HG03025 (cell line): Measurements from ENCODE around the gene PON1.
A peak's percentile ranks its signal among the peaks of the same experiment; 100 is the strongest.

ENCODE experiments used
- ATAC-seq: cut with Tn5 transposase; IDR thresholded peaks from one replicate; pipeline ENCODE4 v1.9.1; 2021; ENCODE audit warnings: mild to moderate bottlenecking, moderate library complexity; ENCODE audit not compliant: unreplicated experiment, low FRiP score

Gene PON1

GRCh38 chr7:95318501-95319100 is 5.7 kb downstream of the PON1 start:
- no peak for ATAC-seq

GRCh38 chr7:95317966-95318365 is 6.4 kb downstream of the PON1 start:
- ATAC-seq = no peak

GRCh38 chr7:95317546-95317945 is 6.8 kb downstream of the PON1 start:
- no peak for ATAC-seq

- peak; percentile 68 for ATAC-seq
Measured at GRCh38 chr7:95316588-95316987, 7.7 kb downstream of the PON1 start.

GRCh38 chr7:95312561-95312960 is 11.8 kb downstream of the PON1 start:
- no peak for ATAC-seq

- ATAC-seq = no peak
Measured at GRCh38 chr7:95311389-95311788, 12.9 kb downstream of the PON1 start.

GRCh38 chr7:95309951-95310350 is 14.4 kb downstream of the PON1 start:
- ATAC-seq = no peak

- ATAC-seq = no peak
Measured at GRCh38 chr7:95304990-95305389, 19.3 kb downstream of the PON1 start.

GRCh38 chr7:95303013-95303905 is 21.1 kb downstream of the PON1 start:
- no peak for ATAC-seq

GRCh38 chr7:95298091-95298490 is 26.2 kb downstream of the PON1 start:
- ATAC-seq = no peak

- no peak for ATAC-seq
Measured at GRCh38 chr7:95297041-95297440, 27.3 kb downstream of the PON1 start.

- ATAC-seq = no peak
Measured at GRCh38 chr7:95296456-95296855, 27.9 kb downstream of the PON1 start.

- no peak for ATAC-seq
Measured at GRCh38 chr7:95295397-95295796, 28.9 kb downstream of the PON1 start.

GRCh38 chr7:95290166-95290830 is 34.0 kb downstream of the PON1 start:
- no peak for ATAC-seq

GRCh38 chr7:95286096-95286495 is 38.2 kb downstream of the PON1 start:
- ATAC-seq = no peak

GRCh38 chr7:95279417-95279816 is 44.9 kb downstream of the PON1 start:
- ATAC-seq = no peak

- no peak for ATAC-seq
Measured at GRCh38 chr7:95276114-95276513, 48.2 kb downstream of the PON1 start.

- no peak for ATAC-seq
Measured at GRCh38 chr7:95269640-95270039, 54.7 kb downstream of the PON1 start.

- ATAC-seq = no peak
Measured at GRCh38 chr7:95267754-95268153, 56.6 kb downstream of the PON1 start.

GRCh38 chr7:95265634-95266033 is 58.7 kb downstream of the PON1 start:
- no peak for ATAC-seq

GRCh38 chr7:95264363-95264891 is 59.9 kb downstream of the PON1 start:
- no peak for ATAC-seq
